GM18508 (cell line): ENCODE data around the gene C6orf136.
"Not testable (repeated sequence)": the region's sequence is repeated elsewhere in the genome, so short reads cannot be mapped to it uniquely, and the experiment has no call there.

Experiments used
- ATAC-seq: cut with Tn5 transposase; IDR thresholded peaks from one replicate; pipeline ENCODE4 v1.9.1; 2021; ENCODE audit warnings: moderate number of reproducible peaks; ENCODE audit not compliant: insufficient read depth, unreplicated experiment

C6orf136 gene

DNA sequence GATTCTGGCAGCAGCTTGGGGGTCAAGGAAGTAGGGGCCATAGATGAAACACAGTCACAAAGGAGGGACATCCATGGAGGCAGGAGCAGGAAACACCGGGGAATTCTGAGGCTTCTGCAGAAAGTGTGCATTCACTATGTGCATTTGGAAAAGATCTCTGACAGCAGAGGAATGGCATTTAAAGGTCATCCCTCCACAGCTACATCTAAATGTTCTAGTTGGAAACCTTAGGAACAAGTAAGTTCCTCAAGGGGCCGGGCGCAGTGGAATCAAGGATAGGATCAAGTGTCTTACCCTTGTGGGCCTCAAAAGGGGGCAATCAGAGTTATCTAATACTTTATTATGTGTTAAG is 8.8 kb downstream of the C6orf136 start:
- ATAC-seq = no peak

DNA sequence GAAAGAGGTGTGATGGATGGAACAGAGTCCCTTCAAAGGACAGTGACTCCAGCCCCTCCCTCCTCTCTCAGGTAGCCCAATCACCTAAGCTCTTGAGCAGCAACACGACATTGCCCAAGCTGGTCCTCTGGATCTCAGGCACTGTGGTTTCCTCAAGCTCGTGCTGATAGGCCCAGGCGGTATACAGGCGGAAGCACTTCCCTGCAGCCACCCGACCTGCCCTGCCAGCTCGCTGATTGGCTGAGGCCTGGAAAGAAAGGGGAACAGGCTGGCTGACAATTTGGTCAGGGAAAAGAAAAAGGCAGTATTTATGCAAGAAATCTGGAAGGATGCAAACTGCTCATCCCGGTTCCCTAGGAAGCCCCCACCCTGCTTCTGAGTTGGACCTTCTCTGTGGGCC is 9.6 kb downstream of the C6orf136 start:
- ATAC-seq = no peak

DNA sequence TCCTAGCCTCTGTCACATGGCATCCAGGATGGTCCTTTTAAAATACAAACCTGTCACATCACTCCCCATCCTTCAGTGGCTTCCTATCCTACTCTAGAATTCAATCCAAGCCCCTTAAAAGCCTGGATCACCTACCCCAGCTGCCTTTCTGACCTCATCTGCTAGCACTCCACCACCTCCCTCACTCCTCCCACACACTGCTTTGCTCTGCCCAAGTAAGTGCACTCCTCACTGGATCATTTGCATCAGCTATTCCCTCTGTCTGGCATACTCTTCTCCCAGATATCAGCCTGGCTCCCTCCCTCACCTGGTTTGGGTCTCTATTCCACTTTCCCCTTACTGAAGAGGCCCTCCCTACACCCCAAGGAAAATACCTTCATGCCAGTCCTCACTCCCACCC is 10.5 kb downstream of the C6orf136 start:
- ATAC-seq = no peak

DNA sequence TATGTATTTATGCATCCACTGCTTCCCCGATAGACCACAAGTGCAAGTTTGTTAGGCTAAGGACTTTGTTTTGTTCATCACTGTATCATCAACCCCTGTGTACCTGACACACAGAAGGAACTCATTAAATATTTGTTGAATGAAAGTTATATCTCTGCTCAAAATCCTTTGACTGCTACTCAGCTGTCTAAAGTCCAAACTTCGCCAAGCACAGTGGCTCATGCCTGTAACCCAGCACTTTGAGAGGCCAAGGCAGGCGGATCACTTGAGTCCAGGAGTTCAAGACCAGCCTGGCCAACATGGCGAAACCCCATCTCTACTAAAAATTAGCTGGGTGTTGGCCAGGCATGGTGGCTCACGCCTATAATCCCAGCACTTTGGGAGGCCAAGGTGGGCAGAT is 11.0 kb downstream of the C6orf136 start:
- ATAC-seq = not testable (repeated sequence)

DNA sequence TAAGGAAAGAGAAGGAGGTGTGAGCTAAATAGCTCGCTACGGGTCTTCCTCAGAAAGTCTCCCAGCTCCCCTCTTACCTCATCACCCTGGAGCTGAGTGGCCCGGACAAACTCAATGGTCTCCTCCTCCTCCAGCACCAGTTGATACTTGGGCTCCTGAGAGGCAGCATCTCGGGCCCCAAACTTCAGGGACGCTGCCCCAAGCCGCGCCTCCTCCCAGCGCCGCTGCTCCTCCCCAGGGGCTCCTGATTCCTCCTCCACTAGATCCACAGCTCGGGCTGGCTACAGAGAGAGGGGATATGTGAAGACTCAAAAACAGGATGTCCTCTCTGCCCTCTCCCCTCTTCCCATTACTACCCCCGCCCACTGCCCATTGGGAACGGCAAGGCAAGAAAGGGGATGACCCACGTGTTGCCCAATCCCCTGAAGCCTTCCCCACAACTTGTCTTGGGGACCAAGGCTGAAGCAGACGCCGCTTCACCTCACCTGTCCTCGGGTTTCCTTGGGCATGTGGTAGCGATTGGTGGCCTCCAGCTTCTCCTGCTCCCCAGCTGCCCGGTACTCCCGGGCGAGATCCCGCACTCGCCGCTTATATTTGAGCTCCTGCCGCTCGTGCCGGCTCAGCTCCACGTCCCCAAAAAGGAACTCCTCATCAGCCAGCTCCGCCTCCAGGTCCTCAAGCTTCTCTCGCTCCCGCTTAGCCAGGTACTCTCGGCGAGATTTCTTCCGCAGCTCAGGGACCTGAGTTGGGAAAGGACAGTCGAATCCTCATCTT is 18.2 kb downstream of the C6orf136 start:
- no peak for ATAC-seq

DNA sequence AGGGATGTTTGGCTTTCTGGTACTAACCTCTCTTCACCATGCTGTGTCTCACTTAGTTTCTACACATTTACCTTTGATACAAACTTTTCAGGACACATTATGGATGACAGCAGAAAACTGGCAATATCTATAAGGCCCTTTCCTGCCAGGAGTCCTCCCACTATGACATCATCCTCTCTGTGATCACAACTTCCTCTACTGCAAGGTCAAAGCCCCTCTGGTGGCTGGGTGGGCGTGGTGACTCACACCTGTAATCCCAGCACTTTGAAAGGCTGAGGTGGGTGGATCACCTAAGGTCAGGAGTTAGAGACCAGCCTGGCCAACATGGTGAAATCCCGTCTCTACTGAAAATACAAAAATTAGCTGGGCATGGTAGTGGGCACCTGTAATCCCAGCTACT is 19.4 kb downstream of the C6orf136 start:
- ATAC-seq = not testable (repeated sequence)

DNA sequence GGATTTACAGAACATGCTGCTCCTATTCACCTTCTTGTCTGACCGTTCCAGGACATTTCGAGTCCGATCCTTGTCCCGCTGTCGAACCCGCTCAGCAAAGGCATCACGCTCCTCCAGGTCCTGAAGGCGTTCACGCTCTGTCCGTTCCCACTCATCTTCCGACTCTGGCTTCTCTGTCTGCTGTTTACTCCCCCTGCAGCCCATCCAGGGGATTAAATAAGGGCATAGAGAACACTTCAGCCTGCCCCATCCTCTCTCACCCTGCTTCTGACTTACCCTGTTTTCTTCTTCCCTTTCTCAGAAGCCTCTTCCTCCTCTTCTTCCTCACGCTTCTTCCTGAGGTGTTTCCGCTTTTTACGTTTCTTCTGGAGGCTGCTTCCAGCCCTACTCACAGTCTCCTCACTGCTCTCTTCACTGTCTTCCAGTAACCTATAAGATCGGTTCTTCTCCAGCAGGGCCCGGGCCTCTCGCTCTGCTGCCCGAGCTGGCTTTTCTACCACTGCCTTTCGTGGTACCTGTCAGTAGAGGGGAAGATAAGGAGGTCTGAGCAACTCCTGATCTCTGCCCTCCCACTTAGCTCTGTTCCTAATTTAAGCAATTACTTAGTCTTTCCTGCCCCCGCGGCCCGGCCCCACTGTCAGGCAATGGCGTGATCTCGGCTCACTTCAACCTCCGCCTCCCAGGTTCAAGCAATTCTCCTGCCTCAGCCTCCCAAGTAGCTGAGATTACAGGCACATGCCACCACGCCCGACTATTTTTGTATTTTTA is 24.0 kb downstream of the C6orf136 start:
- no peak for ATAC-seq

DNA sequence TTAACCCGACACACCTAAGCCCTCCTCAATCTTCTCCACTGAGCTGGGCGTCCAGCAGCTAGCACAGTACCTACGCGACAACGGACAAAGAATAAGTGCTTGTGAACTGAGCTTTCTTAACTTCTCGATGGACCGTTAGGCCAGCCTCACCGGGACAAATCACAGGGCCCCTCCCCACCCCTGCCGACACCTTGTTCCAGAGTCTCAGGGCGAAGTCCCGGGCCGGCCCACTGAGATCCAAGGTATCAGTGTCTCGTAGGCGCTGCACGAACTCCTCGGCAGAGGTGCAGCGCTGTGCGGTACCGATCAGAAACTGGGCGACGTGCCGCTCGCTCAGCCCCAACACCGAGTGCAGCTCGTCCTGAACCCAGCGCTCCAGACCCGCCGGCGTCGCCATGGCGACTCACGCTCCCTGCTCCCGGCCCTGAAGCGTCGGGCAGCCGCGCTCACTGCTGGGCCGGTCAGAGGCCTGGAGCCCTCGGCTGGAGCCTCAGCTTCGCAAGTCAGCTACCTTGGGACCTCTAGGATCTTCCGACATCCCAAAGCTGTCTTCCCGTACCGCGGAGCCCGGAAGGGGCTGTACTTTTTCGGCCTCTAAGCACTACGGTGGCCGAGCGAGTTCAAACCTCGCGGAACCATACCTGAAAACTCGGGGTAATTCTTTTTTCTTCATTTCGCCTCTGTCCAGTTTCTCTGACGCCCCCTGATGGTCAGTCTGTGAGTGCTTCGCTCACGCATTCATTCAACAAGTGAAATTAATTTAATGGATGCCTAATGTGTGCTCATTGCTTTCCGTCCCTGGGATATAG is 25.7 kb downstream of the C6orf136 start, which contains the start of gene DHX16:
DHX16 (minus strand) TSS at position 562 of the 809 bp plus-strand sequence; CDS start at position 397, 165 bp downstream.
- ATAC-seq = peak; percentile 50

DNA sequence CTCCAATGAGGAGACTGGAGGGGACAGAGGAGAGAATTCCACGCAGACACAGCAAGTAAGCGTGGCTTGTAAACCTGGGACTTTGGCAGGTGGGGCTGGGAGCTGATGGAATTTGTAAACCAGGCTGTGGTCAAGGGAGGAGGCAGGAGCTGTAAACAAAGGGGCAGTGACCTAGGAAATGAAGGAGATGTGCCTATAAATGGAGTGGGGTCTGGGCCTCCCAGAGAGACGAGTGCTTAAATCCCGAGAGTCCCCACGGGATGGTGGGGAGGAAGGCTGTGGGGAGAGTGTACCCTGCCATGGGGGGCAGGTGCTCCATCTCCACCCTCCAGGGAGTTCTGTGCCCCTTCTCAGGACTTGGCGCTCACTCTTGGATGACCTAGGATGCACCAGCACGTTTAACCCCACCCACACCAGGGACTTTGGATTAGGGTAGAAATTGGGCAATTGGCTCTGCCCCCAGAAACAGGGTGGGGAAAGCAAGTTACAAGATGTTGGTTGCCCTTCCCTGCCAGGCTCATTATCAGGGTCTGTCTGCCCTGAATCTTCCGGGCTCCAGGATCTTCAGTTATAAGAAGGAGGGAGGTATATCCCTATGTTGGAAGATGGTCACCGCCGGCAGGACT is 29.8 kb downstream of the C6orf136 start:
- ATAC-seq = no peak

DNA sequence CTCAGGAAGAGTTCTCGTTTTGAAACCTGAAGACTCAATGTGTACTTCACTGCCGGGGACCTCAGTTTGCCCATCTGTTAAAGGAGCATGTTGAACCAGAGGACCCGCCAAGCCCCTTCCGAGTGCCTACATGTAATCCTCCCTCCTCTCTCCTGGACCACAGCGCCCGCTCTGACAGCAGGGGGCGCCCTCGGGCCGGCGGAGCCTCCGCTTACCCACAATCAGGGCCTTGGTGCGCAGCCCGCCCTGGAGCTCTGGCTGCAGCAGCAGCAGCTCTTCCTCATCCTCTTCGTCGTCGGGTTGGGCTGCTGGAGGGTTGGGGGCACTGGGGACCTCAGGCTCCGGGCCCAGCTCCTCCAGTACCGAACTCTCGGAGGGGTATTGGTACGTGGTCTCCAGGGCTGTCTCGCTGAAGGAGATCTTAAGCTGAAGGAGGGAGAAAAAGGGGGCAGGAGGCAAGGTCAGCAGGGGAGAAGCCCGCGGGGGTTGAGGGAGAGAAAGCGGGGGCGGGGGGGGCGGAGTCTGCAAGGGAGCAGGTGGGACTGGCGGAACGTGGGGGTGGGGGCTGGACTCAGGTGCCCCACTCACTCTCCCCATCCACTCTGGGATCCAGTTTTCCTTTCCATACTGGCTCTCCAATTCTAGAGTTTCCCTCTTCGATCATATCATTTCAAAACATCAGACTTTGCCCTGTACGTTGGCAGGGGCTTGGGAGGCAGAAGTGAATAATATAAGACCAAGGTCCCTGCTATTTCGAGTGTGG is 32.2 kb downstream of the C6orf136 start:
- no peak for ATAC-seq

DNA sequence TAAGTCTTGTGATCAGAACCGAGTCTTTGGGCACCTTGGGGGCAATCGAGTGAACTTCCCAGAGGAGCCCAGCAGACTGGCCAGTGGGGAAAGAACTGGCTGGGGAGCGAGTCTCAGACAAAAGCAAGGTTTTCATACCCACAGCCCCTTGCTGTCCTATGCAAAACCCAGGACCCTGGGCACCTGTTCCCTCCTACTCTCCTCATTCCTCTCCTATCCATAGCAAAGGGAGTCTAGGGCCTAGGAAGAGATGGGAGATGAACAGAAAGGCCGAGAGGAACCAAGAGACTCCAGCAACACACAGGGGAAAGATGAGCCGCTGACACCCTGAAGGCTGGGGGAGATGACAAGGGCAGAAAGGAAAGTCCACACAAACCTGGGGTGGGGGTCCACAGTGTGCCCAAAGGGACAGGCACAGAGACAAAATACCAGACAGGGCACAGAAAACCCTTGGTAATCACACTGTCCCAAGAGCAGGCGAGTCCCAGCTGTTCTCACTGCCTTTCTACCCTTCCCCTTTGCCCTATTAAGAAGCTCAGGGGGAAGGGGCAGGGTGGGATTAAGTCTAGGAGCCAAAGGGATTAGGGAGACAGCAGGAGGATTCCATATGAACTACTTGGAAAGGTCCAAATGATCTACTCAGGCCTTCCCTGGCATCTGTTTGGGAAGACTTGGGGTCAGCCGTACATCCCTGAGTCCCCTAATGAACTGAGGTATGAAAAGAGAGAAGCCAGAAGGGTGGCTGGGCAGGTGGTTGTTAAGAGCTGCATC is 33.0 kb downstream of the C6orf136 start:
- no peak for ATAC-seq

DNA sequence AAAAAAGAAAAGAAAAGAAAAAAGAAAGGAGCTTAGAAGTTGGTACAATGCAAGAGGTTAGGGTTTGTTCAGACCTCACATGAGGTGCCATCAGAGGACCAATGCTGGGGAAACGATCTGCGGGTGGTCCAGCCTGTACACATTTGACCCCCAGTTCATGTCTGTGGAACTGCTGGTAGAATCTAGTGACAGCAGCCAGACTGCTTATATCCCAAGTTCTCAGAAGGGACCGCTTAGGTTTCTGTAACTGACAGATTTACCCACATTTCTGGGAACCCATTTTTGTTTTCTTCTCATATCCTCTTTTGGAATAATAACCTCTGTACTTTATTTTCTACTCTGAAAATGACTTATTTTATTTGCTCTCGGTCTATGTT is 34.8 kb downstream of the C6orf136 start:
- no peak for ATAC-seq

DNA sequence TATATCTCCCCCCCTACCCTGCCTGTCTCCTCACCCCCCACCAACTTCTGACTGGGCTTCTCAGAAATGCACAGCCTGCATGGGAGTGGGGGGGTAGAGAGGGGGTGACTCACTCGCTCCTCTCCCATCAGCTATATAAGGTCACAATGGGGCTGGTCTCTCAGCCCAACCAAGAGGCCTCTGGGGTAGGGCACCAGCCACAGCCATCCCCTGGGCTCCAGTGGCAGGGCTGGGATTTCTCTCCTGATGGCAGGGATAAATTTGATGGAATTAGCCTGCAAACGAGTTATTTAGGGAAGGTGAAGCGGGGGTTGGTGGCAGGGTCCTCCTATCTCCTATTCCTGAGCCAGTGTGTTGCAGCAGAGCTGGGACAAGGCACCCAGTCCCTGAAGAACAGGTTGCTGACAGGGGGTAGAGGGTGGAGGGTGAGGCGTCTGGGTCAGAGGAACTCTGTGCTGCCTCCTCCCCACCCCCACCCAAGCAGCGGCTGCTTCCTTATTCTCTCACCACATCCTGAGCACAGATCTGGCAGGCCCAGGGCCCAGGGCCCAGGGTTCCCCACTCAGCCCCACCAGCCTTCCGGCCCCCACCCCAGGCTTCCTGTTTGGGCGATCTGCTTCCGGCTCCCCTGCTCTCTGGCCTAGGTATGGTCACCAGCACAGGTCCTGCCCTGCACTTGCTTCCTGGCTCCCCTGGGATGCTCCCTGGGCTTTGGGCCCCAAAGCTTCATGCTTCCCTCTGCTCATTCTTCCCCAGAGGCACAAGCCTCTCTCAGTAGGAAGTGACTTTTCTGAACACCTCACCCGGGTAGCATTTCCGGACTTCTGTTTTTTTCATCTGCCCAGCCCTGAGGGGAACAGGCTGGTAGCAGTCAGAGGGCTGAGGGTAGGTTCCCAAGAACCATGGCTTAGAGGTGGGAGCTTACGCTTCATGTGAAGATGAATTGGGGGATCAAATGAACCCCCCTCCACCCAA is 35.5 kb downstream of the C6orf136 start:
- no peak for ATAC-seq

DNA sequence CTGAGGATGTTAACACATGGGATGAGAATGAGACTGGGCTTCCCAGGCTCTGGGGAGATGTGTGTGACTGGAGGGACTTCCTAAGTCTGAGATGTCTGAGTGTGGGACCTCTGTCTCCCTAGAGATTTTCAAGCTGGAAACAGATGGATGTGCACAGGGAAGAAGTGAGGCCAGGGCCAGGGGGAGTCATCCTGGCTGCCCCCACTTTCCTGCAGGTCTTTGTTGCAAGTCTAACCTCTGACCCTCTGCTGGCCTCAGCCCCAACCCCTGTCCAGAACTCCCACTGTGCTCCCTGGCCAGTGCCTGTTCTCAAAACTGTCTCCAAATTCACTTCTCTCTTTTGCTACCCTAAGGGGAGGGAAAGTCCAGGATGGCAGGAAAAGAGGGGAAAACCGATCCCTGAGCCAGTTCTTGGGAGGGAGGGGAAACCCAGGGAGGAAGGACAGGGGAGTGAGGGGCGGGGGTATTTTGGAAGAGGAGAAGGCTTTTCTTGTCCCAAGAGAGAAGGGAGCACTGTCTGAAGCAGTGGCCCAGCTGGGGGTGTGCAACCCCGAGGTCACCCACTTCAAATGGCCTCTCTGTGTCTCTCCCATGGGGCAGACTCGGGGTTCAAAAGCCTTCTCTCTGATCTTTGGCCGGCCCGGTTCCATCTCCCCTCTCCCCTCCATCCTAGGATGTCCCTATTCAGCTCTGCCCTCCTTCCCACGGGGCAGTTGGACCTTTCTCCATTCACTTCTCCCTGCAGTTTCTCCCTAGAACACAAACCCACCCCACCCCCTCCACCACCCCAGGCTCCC is 36.4 kb downstream of the C6orf136 start:
- no peak for ATAC-seq

DNA sequence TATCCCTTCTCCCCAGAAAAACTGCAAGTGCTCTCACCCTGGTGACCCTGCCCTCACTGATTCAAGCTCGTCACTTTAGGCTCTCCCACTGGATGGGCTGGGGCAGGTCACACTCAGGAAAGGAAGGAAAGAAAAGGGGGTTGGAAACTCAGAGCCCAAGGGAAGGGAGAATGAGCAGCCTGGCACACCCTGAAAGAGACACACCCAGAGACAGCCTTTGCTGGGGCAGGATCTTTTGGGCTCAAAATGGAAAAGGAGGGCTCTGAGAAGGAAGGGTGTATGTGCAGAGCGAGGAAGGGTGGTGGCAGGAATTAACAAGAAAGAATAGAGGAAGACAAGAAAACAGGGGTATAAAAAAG is 37.0 kb downstream of the C6orf136 start:
- ATAC-seq = no peak

DNA sequence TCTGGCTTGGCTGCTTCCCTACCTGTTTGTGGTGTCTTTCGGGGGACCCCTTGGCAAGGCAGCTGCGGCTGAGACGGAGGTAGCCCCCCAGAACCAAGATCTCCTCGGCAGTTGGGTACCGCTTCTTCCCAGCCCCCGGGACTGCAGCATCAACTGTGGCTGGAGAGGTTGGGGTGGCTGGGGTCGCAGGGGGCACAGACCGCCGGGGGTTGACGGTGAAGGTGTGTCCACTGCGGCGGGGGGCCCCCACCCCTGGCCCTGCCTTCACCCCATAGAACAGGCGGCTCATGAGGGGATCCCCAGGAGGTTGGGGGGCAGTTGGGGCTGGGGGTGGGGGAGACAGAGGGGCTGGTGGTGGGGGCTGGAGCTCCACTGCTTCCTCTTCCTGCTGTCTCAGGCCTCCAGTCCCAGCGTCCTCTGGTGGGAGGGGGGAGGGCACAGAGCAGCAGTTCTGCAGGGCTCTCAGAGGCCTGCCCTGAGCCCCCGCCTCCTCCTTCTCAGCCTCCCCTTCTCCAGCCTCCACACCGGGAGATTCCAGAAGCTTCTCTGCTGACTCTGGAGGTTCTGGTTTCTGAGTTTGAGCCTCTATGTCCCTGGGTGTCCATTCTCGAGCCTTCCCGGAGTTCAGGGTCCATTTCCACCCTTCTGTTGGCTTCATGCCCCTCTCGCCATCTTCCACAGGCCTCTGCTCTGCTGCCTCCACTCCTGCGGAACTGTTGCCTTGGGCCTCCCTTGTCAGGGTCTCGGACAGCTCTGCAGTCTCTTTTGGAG is 37.6 kb downstream of the C6orf136 start:
- ATAC-seq = no peak
